Measurements from ENCODE around the gene ITGAL.
"Not testable (repeated sequence)": the region's sequence is repeated elsewhere in the genome, so short reads cannot be mapped to it uniquely, and the experiment has no call there.

Gene ITGAL

DNA sequence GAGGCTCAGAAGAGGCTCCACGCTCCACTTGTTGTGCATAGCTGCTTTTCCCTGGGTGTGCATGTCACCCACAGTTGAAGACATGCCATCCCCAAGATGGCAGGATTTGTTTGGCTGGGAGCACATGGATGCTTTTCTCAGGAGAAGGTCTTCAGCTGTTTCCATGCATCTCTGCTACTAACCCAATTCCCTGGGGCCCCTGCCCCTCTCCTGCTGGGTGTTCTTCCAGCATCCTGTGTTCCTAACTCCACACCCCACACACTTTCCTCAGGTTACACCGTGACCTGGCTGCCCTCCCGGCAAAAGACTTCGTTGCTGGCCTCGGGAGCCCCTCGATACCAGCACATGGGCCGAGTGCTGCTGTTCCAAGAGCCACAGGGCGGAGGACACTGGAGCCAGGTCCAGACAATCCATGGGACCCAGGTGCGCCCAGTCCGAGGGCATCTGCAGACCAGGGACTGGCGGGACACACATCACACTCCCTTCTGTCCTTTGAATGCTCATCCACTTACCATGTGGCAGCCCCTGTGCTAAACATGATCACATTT lies 21.5 kb downstream of the ITGAL start:
- H3K27ac Mint-ChIP-seq = no peak overlapping the region
- H3K27me3 Mint-ChIP-seq (ENCODE audit: low read depth) = no peaks in the 10 kb centered on the region
- peaks cover 45% of the 10 kb centered on the region for H3K36me3 Mint-ChIP-seq (ENCODE audit: low read depth)
- H3K9me3 Mint-ChIP-seq = no peaks in the 10 kb centered on the region
- no peak overlapping the region for H3K4me3 Mint-ChIP-seq
- peaks cover 19% of the 10 kb centered on the region for H3K4me1 Mint-ChIP-seq (ENCODE audit: low read depth)

DNA sequence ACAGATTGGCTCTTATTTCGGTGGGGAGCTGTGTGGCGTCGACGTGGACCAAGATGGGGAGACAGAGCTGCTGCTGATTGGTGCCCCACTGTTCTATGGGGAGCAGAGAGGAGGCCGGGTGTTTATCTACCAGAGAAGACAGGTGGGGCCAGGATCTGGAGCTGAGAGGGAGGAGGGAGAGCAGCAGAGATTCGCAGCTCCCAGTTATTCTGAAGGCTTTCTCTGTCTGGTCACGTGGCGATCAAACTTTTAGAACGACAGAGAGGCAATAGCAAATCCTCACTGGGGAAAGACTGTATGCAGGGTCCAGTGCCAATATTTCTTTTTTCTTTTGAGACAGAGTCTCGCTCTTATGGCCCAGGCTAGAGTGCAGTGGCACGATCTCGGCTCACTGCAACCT lies 22.2 kb downstream of the ITGAL start:
- Mint-ChIP-seq H3K27ac (peak overlapping the region; percentile 24), H3K9me3 (no peaks in the 10 kb centered on the region), H3K27me3 (ENCODE audit: low read depth) (no peaks in the 10 kb centered on the region), H3K4me1 (ENCODE audit: low read depth) (peaks cover 21% of the 10 kb centered on the region), H3K4me3 (no peak overlapping the region), H3K36me3 (ENCODE audit: low read depth) (peaks cover 43% of the 10 kb centered on the region)

DNA sequence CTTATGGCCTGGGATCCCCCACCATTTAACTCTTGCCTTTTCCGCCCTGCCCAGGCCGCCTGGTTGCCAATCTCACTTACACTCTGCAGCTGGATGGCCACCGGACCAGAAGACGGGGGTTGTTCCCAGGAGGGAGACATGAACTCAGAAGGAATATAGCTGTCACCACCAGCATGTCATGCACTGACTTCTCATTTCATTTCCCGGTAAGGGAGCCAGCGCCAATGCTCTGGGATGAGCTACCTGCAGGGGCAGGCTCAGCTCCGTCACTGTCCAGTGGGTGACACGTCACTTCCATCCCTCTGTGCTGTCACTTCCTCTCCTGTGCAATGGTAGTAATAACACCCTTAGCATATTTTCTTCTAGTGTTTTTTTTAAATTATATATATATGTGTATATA lies 26.7 kb downstream of the ITGAL start:
- Mint-ChIP-seq H3K9me3 (no peaks in the 10 kb centered on the region), H3K4me1 (ENCODE audit: low read depth) (peaks cover 11% of the 10 kb centered on the region), H3K36me3 (ENCODE audit: low read depth) (peaks cover 32% of the 10 kb centered on the region), H3K27ac (no peak overlapping the region), H3K4me3 (no peak overlapping the region), H3K27me3 (ENCODE audit: low read depth) (no peaks in the 10 kb centered on the region)

DNA sequence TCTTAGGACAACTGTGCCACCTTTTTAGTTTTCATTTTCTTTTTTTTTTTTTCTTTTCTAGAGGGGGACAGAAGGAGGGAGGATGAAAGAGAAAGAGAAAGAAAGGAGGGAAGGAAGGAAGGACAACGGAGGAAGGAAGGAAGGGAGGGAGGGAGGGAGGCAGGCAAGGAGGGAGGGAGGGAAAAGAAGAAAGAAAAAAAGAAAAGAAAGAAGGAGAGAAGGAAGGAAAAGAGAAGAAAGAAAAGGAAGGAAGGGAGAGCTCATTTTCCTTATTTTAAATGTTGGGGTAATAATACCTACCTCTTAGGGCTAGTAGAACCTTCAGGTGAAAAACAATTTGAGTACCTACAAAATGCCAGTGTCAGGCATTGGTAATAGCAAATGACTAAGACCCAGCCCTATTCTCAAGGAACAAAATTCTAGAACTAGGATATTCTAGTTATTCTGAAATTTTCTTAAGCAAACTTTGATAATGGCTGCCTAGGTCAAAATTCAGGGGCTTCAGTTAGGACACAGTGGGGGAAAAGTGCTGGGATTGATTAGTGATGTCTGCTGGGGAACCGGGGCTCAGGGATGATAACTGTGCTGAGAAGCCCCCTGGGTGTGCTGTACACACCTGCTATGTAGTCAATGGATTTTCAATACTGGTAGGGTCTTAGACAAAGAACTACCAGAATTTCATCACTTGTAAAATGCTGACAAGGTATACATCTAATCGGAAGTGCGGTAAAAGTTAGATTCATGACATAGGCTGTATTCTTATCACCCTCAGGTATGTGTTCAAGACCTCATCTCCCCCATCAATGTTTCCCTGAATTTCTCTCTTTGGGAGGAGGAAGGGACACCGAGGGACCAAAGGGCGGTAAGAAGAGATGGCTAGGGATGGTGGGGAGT lies 31.1 kb downstream of the ITGAL start:
- Mint-ChIP-seq H3K9me3 (no peaks in the 10 kb centered on the region), H3K27me3 (ENCODE audit: low read depth) (no peaks in the 10 kb centered on the region), H3K36me3 (ENCODE audit: low read depth) (peaks cover 31% of the 10 kb centered on the region), H3K4me3 (no peak overlapping the region), H3K27ac (no peak overlapping the region), H3K4me1 (ENCODE audit: low read depth) (peaks cover 11% of the 10 kb centered on the region)

GRCh38 chr16:30509081-30509765 lies 36.7 kb downstream of the ITGAL start:
- Mint-ChIP-seq H3K27me3 (ENCODE audit: low read depth) (no peaks in the 10 kb centered on the region), H3K4me3 (no peak overlapping the region), H3K4me1 (ENCODE audit: low read depth) (peaks cover 6% of the 10 kb centered on the region), H3K36me3 (ENCODE audit: low read depth) (peaks cover 51% of the 10 kb centered on the region), H3K9me3 (no peaks in the 10 kb centered on the region), H3K27ac (peak overlapping the region; percentile 31)

DNA sequence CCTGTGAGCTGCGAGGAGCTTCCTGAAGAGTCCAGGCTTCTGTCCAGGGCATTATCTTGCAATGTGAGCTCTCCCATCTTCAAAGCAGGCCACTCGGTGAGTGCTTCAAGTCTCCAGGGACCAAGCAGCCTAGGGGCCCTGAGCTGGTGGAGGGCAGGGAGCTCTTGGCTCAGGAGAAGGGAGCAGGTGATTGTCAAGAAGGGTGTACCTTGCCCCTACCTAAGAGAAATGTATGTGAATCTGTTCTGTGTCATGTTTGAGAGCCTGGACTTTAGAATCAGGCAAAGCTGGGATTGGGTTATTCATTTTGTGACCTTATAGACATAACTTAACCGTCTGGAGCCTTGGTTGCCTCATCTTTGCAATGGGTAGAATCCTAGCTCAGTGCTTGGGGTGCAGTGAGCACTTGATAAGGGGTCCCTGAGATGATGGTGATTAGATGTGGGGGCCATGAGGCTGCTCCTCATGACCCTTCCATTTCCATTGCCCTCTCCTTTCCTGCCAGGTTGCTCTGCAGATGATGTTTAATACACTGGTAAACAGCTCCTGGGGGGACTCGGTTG lies 37.9 kb downstream of the ITGAL start:
- H3K27me3 Mint-ChIP-seq (ENCODE audit: low read depth) = no peaks in the 10 kb centered on the region
- peaks cover 6% of the 10 kb centered on the region for H3K4me1 Mint-ChIP-seq (ENCODE audit: low read depth)
- peaks cover 53% of the 10 kb centered on the region for H3K36me3 Mint-ChIP-seq (ENCODE audit: low read depth)
- H3K27ac Mint-ChIP-seq = no peak overlapping the region
- H3K4me3 Mint-ChIP-seq = no peak overlapping the region
- H3K9me3 Mint-ChIP-seq = no peaks in the 10 kb centered on the region

DNA sequence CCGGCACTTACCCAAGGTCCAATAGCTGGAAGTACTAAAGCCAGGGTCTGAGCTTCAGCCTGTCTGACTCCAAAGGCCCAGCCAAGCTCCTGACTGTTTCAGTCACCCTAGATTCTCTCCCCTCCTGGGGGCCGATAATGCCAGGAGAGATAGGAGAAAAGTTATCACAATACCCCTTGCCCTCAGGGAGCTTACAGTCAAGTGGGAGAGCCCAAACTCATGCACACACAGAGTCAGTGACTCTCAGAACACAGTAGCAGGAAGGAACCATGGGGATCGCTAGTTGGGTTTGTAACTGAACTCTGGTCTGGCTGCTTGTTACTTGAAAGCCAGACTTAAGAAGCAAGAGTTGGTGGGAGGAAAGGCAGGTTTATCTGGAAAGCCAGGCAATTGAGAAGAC lies 39.0 kb downstream of the ITGAL start:
- Mint-ChIP-seq H3K27ac (no peak overlapping the region), H3K4me1 (ENCODE audit: low read depth) (peaks cover 5% of the 10 kb centered on the region), H3K36me3 (ENCODE audit: low read depth) (peaks cover 59% of the 10 kb centered on the region)

GRCh38 chr16:30515275-30515674 lies 42.7 kb downstream of the ITGAL start:
- Mint-ChIP-seq H3K27ac (no peak overlapping the region), H3K9me3 (no peaks in the 10 kb centered on the region), H3K4me1 (ENCODE audit: low read depth) (peaks cover 10% of the 10 kb centered on the region), H3K4me3 (no peak overlapping the region), H3K36me3 (ENCODE audit: low read depth) (peaks cover 71% of the 10 kb centered on the region), H3K27me3 (ENCODE audit: low read depth) (no peaks in the 10 kb centered on the region)

More for the DNA sequence above, 39.0 kb downstream of the ITGAL start:
- Mint-ChIP-seq H3K4me3 (no peak overlapping the region), H3K9me3 (no peaks in the 10 kb centered on the region), H3K27me3 (ENCODE audit: low read depth) (no peaks in the 10 kb centered on the region)

GRCh38 chr16:30518552-30518951 lies 46.0 kb downstream of the ITGAL start:
- H3K27ac Mint-ChIP-seq = no peak overlapping the region

DNA sequence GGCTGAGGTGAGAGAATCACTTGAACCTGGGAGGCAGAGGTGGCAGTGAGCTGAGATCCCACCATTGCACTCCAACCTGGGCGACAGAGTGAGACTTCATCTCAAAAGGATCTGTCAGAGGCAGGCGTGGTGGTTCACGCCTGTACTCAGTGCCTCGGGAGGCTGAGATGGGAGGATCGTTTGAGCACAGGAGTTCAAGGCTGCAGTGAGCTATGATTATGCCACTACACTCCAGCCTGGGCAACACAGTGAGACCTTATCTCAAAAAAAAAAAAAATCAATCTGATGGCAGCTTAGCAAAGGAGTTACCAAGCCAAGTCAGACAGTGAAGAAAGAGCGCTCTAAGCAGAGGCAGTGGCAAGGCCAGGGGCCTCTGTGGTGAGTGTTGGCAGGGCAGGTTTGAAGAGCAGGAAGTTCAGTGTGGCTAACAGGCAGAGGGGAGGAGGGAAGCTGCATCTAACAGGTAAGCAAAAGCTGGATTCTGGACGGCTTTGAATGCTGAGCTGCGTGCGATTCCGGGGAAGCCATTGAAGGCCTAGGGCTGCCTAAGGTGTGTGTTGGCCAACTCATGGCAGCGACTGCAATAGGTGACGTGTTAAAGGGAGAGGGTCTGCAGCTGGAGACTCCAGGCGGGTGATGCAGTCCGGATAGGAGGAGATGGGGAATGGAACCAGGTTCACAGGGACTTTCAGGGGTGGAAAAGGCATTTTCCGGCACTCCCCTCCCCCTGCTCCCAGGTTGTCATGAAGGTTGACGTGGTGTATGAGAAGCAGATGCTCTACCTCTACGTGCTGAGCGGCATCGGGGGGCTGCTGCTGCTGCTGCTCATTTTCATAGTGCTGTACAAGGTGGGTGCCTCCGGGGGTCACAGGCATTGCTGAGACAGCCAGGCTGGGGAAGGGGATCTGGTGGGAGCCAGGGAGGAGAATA lies 46.8 kb downstream of the ITGAL start:
- peaks cover 58% of the 10 kb centered on the region for H3K36me3 Mint-ChIP-seq (ENCODE audit: low read depth)

More at GRCh38 chr16:30518552-30518951, 46.0 kb downstream of the ITGAL start:
- peaks cover 63% of the 10 kb centered on the region for H3K36me3 Mint-ChIP-seq (ENCODE audit: low read depth)
- H3K9me3 Mint-ChIP-seq = no peaks in the 10 kb centered on the region
- H3K4me3 Mint-ChIP-seq = no peak overlapping the region
- H3K27me3 Mint-ChIP-seq (ENCODE audit: low read depth) = no peaks in the 10 kb centered on the region
- peaks cover 6% of the 10 kb centered on the region for H3K4me1 Mint-ChIP-seq (ENCODE audit: low read depth)

GRCh38 chr16:30521476-30521872 lies 48.9 kb downstream of the ITGAL start:
- Mint-ChIP-seq H3K4me1 (ENCODE audit: low read depth) (peaks cover 8% of the 10 kb centered on the region), H3K36me3 (ENCODE audit: low read depth) (peaks cover 45% of the 10 kb centered on the region), H3K27me3 (ENCODE audit: low read depth) (no peaks in the 10 kb centered on the region), H3K27ac (no peak overlapping the region), H3K9me3 (no peaks in the 10 kb centered on the region), H3K4me3 (no peak overlapping the region)

More for the DNA sequence above, 46.8 kb downstream of the ITGAL start:
- no peak overlapping the region for H3K4me3 Mint-ChIP-seq
- no peaks in the 10 kb centered on the region for H3K9me3 Mint-ChIP-seq
- H3K27ac Mint-ChIP-seq = peak overlapping the region; percentile 53
- H3K4me1 Mint-ChIP-seq (ENCODE audit: low read depth) = peaks cover 6% of the 10 kb centered on the region
- H3K27me3 Mint-ChIP-seq (ENCODE audit: low read depth) = no peaks in the 10 kb centered on the region

- peaks cover 41% of the 10 kb centered on the region for H3K36me3 Mint-ChIP-seq (ENCODE audit: low read depth)
- H3K27ac Mint-ChIP-seq = peak overlapping the region; percentile 21
- H3K4me3 Mint-ChIP-seq = no peak overlapping the region
- H3K4me1 Mint-ChIP-seq (ENCODE audit: low read depth) = peaks cover 8% of the 10 kb centered on the region
- no peaks in the 10 kb centered on the region for H3K9me3 Mint-ChIP-seq
- no peaks in the 10 kb centered on the region for H3K27me3 Mint-ChIP-seq (ENCODE audit: low read depth)
Observed at GRCh38 chr16:30521873-30522641, 49.5 kb downstream of the ITGAL start.

DNA sequence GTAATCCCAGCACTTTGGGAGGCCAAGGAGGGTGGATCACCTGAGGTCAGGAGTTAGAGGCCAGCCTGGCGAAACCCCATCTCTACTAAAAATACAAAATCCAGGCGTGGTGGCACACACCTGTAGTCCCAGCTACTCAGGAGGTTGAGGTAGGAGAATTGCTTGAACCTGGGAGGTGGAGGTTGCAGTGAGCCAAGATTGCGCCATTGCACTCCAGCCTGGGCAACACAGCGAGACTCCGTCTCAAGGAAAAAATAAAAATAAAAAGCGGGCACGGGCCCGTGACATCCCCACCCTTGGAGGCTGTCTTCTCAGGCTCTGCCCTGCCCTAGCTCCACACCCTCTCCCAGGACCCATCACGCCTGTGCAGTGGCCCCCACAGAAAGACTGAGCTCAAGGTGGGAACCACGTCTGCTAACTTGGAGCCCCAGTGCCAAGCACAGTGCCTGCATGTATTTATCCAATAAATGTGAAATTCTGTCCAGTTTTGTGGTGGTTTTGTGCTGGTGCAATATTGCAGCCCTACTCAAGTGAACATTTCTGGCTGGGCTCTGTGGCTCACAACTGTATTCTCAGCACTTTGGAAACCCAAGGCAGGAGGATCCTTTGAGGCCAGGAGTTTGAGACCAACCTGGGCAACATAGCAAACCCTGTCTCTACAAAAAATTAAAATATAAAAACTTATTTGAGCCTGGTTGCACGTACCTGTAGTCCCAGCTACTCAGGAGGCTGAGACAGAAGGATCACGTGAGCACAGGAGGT lies 50.3 kb downstream of the ITGAL start:
- H3K27ac Mint-ChIP-seq; H3K4me3 Mint-ChIP-seq; H3K27me3 Mint-ChIP-seq (ENCODE audit: low read depth); H3K9me3 Mint-ChIP-seq: not testable (repeated sequence)
- Mint-ChIP-seq H3K4me1 (ENCODE audit: low read depth) (peaks cover 16% of the 10 kb centered on the region), H3K36me3 (ENCODE audit: low read depth) (peaks cover 32% of the 10 kb centered on the region)

Measured in T-helper 1 cell treated with Interleukin-12 subunit alpha and Interleukin-12 subunit beta and Interleukin-4 antibody, amounts not matched to agents 30 μg/mL and 1 μg/mL, for 36 hours (primary cell).